ENCODE data around the gene ACVR2A. TPM values are rescaled to one million over a fixed set of nuclear protein-coding genes. Genes with fewer than 3 reads are reported as not detected.

The ACVR2A gene
- total RNA-seq, 2 experiments from 2014 or later = 13.3 to 14.6 TPM

DNA sequence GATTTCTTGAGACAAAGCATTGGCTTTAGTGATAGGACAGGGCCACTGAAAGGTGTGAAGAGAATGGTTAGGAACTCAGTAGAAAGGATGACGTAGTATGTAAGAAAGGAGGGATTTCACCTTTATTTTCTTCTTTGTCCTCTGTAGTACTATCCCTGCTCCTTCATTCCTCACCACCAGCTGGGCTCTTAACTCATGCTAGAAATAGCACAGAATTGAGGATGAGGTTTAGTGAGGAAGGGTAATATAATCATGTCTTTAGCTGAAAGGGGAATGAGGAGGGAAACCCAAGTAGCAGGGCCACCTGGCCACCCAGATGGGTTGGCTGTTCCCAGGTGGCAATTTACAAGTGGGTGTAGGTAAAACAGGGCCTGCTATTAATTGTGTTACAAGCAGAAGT lies 15.2 kb downstream of the ACVR2A start:
- Histone ChIP-seq H3K4me3 (ENCODE audit: low read length) (no peak overlapping the region), H3K27me3 (ENCODE audit: control insufficient read depth in 1 of 2, insufficient read depth in 2 of 2, low read length in 2 of 2) (no peaks in the 10 kb centered on the region), H3K4me1 (ENCODE audit: insufficient read depth, low read length) (peaks cover 3% of the 10 kb centered on the region), H3K27ac (ENCODE audit: low read depth in 1 of 2, low read length in 2 of 2) (no peak overlapping the region), H3K36me3 (ENCODE audit: insufficient read depth, low read length) (no peaks in the 10 kb centered on the region), H3K9me3 (ENCODE audit: control insufficient read depth in 1 of 2, insufficient read depth in 1 of 2, low read length in 2 of 2) (no peaks in the 10 kb centered on the region)
- ChIA-PET POLR2A (interaction anchor here (0.5 to 1.2 kb wide), 2 partner anchors 16 to 775 kb away, joined by 3 read pairs; no protein-coding TSS in a partner anchor), CTCF (no interaction called here)
- H3K4me1 Mint-ChIP-seq (ENCODE audit: low read depth) = peaks cover 53% of the 10 kb centered on the region
- H3K27ac Mint-ChIP-seq = no peak overlapping the region
- H3K27me3 Mint-ChIP-seq = no peaks in the 10 kb centered on the region
- intact Hi-C loops (cut with DNase I, micrococcal nuclease) = no loop called here
- no peak for ATAC-seq (ENCODE audit: poor library complexity)
- no peaks in the 10 kb centered on the region for H3K9me3 Mint-ChIP-seq
- TF ChIP-seq, protein P1, sequence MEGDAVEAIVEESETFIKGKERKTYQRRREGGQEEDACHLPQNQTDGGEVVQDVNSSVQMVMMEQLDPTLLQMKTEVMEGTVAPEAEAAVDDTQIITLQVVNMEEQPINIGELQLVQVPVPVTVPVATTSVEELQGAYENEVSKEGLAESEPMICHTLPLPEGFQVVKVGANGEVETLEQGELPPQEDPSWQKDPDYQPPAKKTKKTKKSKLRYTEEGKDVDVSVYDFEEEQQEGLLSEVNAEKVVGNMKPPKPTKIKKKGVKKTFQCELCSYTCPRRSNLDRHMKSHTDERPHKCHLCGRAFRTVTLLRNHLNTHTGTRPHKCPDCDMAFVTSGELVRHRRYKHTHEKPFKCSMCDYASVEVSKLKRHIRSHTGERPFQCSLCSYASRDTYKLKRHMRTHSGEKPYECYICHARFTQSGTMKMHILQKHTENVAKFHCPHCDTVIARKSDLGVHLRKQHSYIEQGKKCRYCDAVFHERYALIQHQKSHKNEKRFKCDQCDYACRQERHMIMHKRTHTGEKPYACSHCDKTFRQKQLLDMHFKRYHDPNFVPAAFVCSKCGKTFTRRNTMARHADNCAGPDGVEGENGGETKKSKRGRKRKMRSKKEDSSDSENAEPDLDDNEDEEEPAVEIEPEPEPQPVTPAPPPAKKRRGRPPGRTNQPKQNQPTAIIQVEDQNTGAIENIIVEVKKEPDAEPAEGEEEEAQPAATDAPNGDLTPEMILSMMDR (IDR thresholded peaks at IDR 0.05) = no peak
- no peak for DNase-seq
- H3K36me3 Mint-ChIP-seq (ENCODE audit: low read depth) = no peaks in the 10 kb centered on the region
- no peak overlapping the region for H3K4me3 Mint-ChIP-seq

DNA sequence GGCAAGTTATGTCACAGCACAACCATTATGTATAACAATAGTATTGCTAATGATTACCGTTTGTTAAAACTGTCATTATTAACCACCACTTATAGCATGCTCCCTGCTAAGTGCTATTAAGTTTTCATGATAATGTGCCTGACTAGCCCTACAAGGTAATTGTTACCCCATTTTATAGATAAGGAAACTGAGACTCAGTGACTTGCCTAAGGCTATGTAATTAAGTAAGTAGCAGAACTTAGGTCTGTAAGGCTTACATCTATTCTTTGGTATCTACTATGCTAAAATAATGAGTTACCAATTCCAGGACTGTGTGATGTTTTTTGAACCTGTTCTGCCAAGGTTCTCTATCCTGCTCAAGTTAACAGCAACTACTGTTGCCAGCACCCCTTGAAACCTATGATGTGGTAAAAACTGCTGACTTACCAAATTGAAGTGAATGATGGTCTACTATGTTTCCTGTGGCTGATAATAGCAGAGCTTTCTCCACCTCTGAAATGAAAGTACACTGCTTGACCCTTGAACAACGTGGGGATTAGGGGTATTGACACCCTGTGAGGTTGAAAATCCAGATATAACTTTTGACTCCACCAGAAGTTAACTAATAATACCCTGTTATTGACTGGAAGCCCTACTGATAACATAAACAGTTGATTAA lies 18.2 kb downstream of the ACVR2A start:
- Mint-ChIP-seq H3K36me3 (ENCODE audit: low read depth) (no peaks in the 10 kb centered on the region), H3K4me1 (ENCODE audit: low read depth) (peaks cover 38% of the 10 kb centered on the region), H3K9me3 (no peaks in the 10 kb centered on the region), H3K27ac (no peak overlapping the region), H3K27me3 (no peaks in the 10 kb centered on the region), H3K4me3 (no peak overlapping the region)
- ChIA-PET CTCF (no interaction called here), POLR2A (interaction anchor here (0.8 kb wide), 1 partner anchor 18 kb away, joined by 3 read pairs; the partner anchor contains the start of gene ACVR2A)
- ATAC-seq (ENCODE audit: poor library complexity) (peak; percentile 64), DNase-seq (peak in 3 of 14 experiments; percentile 9 to 51 (median 14))
- Histone ChIP-seq H3K9me3 (ENCODE audit: control insufficient read depth in 1 of 2, insufficient read depth in 1 of 2, low read length in 2 of 2) (no peaks in the 10 kb centered on the region), H3K36me3 (ENCODE audit: insufficient read depth, low read length) (no peaks in the 10 kb centered on the region), H3K27ac (ENCODE audit: low read depth in 1 of 2, low read length in 2 of 2) (no peak overlapping the region), H3K4me3 (ENCODE audit: low read length) (no peak overlapping the region), H3K27me3 (ENCODE audit: control insufficient read depth in 1 of 2, insufficient read depth in 2 of 2, low read length in 2 of 2) (no peaks in the 10 kb centered on the region), H3K4me1 (ENCODE audit: insufficient read depth, low read length) (peaks cover 3% of the 10 kb centered on the region)
- TF ChIP-seq, protein P1 (IDR thresholded peaks at IDR 0.05) = no peak
- intact Hi-C loops (cut with DNase I, micrococcal nuclease) = no loop called here

- no peak overlapping the region for H3K27ac ChIP-seq (ENCODE audit: low read depth in 1 of 2, low read length in 2 of 2)
- ChIA-PET POLR2A (interaction anchor here (0.8 kb wide), 1 partner anchor 19 kb away, joined by 3 read pairs; the partner anchor contains the start of gene ACVR2A), CTCF (no interaction called here)
- intact Hi-C loops (cut with DNase I, micrococcal nuclease) = no loop called here
- no peak overlapping the region for H3K4me3 ChIP-seq (ENCODE audit: low read length)
- ATAC-seq (ENCODE audit: poor library complexity) = no peak
- H3K4me3 Mint-ChIP-seq = no peak overlapping the region
- H3K9me3 ChIP-seq (ENCODE audit: control insufficient read depth in 1 of 2, insufficient read depth in 1 of 2, low read length in 2 of 2) = no peaks in the 10 kb centered on the region
- DNase-seq = no peak
- TF ChIP-seq, protein P1 (IDR thresholded peaks at IDR 0.05) = no peak
- no peak overlapping the region for H3K27ac Mint-ChIP-seq
- H3K36me3 Mint-ChIP-seq (ENCODE audit: low read depth) = no peaks in the 10 kb centered on the region
- H3K9me3 Mint-ChIP-seq = no peaks in the 10 kb centered on the region
- no peaks in the 10 kb centered on the region for H3K36me3 ChIP-seq (ENCODE audit: insufficient read depth, low read length)
- H3K4me1 Mint-ChIP-seq (ENCODE audit: low read depth) = peaks cover 38% of the 10 kb centered on the region
- H3K27me3 Mint-ChIP-seq = no peaks in the 10 kb centered on the region
- H3K4me1 ChIP-seq (ENCODE audit: insufficient read depth, low read length) = peaks cover 3% of the 10 kb centered on the region
- H3K27me3 ChIP-seq (ENCODE audit: control insufficient read depth in 1 of 2, insufficient read depth in 2 of 2, low read length in 2 of 2) = no peaks in the 10 kb centered on the region
These were observed 19.0 kb downstream of the ACVR2A start for GRCh38 chr2:147863835-147864234.

Data from CD4-positive, alpha-beta T cell (primary cell).